HG03342 (cell line): ENCODE results near the gene STAM2.

Source experiments
- ATAC-seq: cut with Tn5 transposase; IDR thresholded peaks from one replicate; pipeline ENCODE4 v1.9.1; 2021; ENCODE audit warnings: mild to moderate bottlenecking, moderate library complexity; ENCODE audit not compliant: unreplicated experiment

STAM2 gene

DNA sequence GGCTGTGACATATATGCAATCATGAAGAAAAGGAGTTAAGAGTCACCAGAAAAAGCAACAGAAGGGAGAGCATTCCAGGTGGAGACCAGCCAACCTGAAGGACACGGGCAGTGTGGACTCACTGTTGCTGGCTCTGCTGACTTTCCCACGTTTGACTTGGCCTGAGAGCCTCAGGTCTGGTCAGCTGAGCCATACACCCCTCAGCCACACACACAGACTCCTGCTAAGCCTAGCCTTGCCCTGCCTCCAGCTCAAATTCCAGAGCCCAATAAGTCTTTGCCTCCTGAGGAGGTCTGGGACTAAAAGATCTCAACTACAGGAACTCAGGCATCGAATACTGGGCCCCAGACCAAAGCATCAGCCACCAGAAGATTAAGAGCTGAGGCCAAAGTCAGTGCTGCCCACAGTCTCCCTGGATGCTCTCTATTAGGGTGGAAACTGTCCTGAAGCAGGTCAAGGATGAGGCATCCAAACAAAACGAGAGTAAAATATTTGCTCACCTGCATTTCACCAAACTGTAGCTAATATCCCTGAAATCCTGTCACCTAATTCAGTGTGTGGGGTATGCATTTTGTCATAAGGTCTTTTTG lies 100.0 kb downstream of the STAM2 start:
- no peak for ATAC-seq

DNA sequence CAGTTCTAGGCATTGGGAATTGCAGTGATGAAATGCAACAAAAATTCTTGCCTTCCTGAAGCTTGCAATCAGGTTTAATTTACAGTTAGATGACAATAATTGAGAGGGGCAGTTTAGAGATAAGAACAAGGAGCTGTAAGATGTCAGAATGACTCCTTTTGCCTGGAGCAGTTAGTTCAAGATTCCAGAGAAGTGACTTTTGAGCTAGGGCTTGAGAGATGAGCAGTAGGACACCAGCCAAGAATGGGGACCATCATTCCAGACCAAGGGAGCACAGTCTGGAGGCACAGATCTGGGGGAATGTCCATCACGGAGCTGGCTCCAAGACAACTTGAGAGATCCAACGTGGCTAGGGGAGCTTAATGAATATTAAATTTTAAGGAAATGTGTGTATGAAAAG lies 103.6 kb downstream of the STAM2 start:
- no peak for ATAC-seq

GRCh38 chr2:152071518-152071917 lies 104.0 kb downstream of the STAM2 start:
- ATAC-seq, result no peak

DNA sequence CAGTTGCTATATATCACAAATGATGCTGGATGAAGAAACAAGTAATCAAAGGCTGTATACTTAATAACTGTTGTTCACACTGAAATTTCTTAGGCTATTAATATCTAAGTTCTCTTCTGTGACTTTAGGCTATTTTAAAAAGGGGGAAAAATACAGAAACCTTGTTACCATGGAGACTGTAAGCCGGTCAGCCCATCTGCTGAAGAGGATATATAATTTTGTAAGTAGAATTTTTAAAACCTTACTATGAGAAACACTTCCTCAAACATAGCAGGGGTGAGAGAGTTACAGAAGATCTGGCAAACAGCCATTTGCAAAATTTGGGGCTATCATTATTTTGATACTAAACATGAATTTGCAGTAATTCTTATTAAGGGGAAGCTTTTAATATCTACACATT lies 104.5 kb downstream of the STAM2 start:
- ATAC-seq, result peak; percentile 91

GRCh38 chr2:152068226-152068625 lies 107.3 kb downstream of the STAM2 start:
- no peak for ATAC-seq

GRCh38 chr2:152067823-152068222 lies 107.7 kb downstream of the STAM2 start:
- ATAC-seq, result no peak
